ENCODE results near the gene TMEM50B.
A peak's percentile ranks its signal among the peaks of the same experiment; 100 is the strongest.
"Not testable (repeated sequence)": the region's sequence is repeated elsewhere in the genome, so short reads cannot be mapped to it uniquely, and the experiment has no call there.

TMEM50B gene

GRCh38 chr21:33477066-33477465, 2.7 kb downstream of the TMEM50B start:
- DNase-seq: no peak

DNA sequence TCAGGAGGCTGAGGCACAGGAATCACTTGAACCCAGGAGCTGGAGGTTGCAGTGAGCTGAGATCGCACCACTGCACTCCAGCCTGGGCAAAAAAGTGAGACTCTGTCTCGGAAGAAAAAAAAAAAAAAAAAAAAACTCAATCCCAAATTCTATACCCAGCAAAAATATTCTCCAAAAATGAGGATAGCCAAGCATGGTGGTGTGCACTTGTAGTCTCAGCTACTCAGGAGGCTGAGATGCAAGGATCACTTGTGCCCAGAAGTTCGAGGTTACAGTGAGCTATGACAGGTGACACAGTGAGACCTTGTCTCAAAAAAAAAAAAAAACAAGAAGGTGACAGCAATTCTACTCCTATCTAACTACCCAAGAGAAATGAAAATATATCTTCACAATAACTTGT, 6.4 kb downstream of the TMEM50B start:
- no peak for DNase-seq

DNA sequence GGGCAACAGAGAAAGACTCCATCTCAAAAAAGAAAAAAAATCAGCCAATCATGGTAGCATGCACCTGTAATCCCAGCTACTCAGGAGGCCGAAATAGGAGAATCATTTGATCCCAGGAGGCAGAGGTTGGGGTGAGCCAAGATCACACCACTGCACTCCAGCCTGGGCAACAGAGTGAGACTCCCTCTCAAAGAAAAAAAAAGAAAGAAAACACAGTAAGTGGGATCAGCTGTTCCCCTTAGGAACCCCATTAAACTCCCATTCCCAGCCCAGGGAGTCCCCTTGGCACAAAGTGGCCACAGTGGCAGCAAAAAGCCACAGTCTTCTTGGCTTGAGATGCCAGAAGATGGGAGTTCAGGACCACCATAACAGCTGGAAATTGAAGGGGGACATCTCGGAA, 9.1 kb downstream of the TMEM50B start:
- DNase-seq: no peak

- DNase-seq: not testable (repeated sequence)
Measured at GRCh38 chr21:33469183-33469582, 10.6 kb downstream of the TMEM50B start.

- DNase-seq: no peak
Measured at GRCh38 chr21:33461538-33462250, 18.1 kb downstream of the TMEM50B start.

DNA sequence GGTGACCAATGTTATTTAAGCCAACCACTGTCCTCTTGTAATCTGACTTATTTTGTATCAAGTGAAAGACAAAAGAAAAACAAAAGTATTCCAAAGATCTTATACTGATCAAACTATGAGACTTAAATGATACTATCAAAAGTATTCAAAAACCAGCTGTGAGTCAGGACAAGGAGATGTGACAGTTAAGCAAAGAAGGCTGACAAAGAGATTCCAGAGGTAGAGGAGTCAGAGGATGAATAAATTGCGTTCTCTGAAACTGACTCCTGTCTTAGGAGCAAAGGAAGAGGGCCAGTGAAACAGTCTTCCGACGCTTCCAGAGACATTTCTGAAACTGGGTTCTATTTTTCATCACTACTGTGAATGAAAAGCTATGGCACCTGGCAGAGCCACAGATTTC, 20.9 kb downstream of the TMEM50B start:
- no peak for DNase-seq

DNA sequence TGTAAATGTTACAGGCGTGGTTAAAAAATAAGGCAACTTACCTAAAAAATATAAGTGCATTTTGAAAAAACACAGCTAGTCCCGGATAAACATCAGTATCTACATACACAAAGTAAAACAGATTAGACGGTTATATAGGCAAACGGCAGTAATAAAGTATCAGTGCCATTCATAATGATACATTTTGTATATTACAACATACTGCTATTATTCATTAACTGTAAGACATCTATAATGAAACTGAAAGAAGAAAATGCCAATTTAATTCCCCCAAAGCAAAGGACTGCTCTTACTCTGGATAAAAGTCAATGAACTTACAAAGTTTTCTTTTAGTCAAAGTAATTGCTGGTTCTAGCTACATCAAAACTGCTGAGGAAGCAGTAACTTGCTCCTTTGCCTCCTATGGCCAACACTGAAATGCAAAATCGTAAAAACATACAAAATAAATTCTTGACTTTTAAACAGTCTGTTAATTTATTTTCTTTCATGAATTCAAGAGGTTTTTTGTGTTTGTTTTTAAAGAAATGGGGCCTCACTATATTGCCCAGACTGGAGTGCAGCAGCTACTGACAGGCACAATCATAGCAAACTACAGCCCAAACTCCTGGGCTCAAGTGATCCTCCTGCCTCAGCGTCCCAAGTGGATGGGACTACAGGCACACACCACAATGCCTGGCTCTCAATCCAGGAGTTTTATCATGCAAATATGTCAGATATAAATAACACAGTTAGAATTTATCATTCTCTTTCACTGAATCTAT, 23.9 kb downstream of the TMEM50B start:
- no peak for DNase-seq

DNA sequence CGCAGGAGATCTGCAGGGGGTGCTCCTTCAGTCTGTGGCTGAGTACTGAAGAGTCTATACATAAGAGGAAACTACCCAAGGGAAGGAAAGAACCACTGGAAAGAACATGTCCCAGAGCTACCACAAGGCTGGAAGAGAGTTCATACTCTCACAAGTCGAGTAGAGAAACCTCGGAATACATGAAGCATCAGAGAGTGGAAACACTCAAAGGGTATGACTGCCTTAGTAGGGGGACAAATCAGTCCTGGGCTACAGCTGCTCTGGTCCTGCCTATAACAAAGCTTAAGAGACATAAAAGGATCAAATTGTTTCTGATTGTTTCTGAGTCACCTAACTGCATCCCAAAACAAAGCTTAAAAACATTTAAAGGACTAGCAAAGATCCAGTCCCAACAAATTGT, 27.4 kb downstream of the TMEM50B start:
- no peak for DNase-seq

DNA sequence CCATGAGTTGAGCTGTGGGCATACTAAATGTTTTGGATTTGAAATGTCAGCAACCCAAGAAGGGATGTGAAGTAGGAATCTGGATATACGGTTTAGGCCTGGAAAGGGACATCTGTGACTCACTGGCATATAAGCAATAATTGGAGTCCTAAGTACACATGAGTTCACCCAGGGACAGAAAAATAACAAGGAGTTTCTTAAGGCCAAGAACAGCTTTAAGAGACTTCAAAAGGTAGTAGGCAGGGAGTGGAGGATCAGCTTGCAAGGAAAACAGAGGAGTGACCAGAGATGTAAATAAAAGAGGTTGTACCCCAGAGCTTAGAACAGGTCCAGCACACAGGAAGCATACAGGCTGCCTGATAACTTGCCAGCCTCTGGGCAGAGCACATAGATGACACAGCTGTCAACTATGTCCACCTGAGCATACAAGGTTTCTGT, 28.1 kb downstream of the TMEM50B start:
- no peak for DNase-seq

- no peak for DNase-seq
Measured at GRCh38 chr21:33449616-33450015, 30.2 kb downstream of the TMEM50B start.

GRCh38 chr21:33446620-33447019, 33.2 kb downstream of the TMEM50B start:
- not testable (repeated sequence) for DNase-seq

- no peak for DNase-seq
Measured at GRCh38 chr21:33444499-33444898, 35.3 kb downstream of the TMEM50B start.

GRCh38 chr21:33443194-33443593, 36.6 kb downstream of the TMEM50B start:
- no peak for DNase-seq

GRCh38 chr21:33441489-33442477, 38.0 kb downstream of the TMEM50B start:
- DNase-seq: no peak

DNA sequence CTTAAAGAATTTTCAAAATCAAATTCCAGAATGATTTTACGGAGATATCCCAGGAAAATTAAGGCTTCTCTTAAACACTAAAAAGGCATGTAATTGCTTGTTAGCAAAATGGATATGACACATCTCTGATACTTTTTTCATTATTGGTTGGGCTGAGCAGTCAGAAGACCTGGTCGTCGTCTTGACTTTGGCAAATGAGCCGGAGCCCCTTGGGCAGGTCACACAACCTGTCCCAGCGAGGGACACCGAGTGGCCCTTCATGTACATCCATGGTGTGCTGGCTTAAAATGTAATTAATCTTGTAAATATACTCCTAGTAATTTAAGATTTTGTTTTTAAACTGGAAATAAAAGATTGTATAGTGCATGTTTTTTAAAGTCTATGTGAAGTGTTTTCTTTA, 42.6 kb downstream of the TMEM50B start:
- DNase-seq: peak; percentile 2

DNA sequence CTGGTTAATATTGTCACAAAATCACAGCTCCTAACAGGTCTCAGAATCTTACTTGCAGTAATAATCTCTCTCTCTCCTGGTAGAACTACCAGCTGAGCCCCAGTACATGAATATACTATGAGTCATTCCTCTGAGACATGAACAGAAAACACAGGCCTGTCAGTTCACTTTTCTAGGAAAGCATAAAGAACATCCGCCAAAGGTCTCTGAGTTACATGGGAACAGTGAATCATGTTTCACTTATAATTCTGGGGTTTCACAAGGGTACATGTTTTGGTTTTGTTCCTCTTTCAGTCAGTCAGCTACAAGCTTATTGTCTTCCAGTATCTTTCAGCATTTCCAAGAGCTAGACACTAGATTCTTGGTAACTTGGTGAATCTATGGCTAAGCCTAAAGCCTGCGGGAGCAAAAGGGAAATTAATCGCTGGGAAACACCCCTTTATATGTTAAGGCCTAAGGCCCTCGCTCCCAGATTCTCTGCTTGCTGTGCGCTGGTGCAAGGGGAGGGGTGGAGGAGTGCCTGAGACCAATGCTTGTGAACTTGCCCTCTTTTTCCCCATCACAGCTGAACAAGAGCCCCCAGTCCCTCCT, 44.9 kb downstream of the TMEM50B start:
- DNase-seq: peak; percentile 15

GRCh38 chr21:33433425-33434114, 46.2 kb downstream of the TMEM50B start:
- peak; percentile 4 for DNase-seq

DNA sequence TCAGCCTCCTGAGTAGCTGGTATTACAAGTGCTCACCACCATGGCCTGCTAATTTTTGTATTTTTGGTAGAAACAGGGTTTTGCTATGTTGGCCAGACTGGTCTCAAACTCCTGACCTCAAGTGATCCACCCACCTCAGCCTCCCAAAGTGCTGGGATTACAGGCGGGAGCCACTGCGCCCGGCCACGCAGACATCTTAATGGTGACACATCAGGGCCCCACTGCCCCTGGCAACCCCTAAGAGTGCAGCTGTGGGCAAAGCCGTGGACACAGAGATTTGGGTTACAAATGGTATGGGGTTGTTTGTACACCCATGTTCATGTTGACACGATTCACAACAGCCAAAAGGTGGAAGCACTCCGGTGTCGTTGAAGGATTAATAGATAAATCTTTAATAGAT, 46.8 kb downstream of the TMEM50B start:
- DNase-seq: peak; percentile 1

- no peak for DNase-seq
Measured at GRCh38 chr21:33432496-33432895, 47.3 kb downstream of the TMEM50B start.

DNA sequence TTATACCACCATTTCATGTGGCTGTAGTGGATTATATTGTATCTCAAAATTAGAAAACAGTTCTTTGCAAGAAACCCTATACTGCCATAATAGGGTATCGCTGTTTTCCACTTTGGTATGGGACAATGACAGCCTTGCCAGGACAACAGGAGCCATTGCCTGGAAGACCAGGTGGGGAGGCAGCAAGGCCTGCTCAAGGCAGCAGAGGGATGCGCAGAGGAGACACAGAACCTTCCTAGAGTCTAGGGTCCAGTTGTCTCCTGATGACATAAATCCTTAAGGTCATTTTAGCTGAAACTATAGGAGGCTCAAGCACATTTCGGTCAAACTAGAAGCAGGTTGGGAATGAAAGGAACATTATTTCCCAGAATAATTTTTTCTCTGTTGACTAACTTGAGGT, 48.9 kb downstream of the TMEM50B start:
- no peak for DNase-seq

DNA sequence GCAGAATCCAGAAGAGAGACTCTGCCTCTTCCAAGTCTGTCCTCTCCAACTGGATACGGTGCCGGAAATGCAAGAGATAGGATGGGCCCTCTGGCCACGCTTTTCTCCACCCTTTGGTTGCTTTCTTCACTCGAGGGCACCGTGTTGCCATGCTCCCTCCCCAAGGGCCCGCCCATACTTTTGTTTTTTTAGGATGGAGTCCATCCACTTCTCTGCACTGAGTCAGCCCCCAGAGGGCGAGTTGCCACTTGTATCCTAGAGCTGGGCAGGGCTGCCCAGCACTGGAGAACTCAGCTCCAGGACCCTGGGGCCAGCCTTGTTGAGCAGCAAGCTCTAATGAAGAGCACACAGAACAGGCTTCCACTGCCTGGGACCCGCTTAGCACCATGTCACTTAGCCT, 51.1 kb downstream of the TMEM50B start:
- peak; percentile 7 for DNase-seq

DNA sequence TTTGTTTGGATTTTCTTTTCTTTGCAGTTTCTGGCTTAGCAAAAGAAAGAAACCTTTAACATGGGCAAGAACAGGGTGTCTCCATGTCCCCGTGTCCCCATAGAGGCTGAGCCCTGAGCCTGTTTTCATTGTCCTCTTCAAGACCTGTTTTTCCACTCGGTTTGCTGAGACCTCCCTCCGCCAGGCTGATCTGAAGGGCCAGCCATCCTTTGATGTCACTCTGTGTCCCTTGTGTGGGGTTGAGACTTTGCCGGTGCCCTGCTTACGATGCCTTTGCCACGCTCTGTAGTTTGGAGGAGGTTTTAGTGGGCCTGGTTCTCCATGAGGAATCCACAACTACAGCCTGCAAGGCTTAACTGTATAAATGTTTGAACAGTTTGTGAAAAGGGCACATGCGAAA, 52.7 kb downstream of the TMEM50B start:
- DNase-seq: no peak
